ENCODE measurements around the gene ATG14. TPM values are rescaled to one million over a fixed set of nuclear protein-coding genes. Genes with fewer than 3 reads are reported as not detected.
"Not testable (repeated sequence)": the region's sequence is repeated elsewhere in the genome, so short reads cannot be mapped to it uniquely, and the experiment has no call there.

The ATG14 gene
- total RNA-seq, 2 experiments from 2014 or later, result 4.1 to 4.7 TPM

DNA sequence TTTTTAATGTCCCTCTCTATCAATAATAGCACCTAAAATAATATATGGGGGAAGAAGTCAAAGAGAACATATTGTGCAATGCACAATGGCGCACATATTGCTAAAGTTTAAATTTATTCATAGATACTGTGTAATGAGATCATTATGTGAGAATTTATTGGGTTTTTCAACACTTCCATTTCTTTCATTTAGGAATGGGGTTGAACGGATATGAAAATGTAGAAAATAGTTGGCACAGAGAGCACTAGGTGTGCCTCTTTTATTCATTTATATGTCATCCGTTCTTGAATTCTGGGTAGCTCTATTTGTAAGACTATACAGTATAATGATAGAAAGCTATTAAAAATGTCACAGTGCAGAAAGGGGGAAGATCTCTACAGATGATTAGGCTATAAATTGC lies 63.9 kb downstream of the ATG14 start:
- intact Hi-C loops (cut with micrococcal nuclease; ENCODE audit: unreplicated experiment), result no loop called here
- no TSS peak for BruUV-seq (replicated peaks)
- ChIA-PET POLR2A (interaction anchor here (0.9 to 1.4 kb wide), 3 partner anchors 13 to 697 kb away, joined by 3 to 4 read pairs (median 3); no protein-coding TSS in a partner anchor), CTCF (ENCODE audit: unreplicated experiment) (no interaction called here)
- H3K4me3 ChIP-seq (ENCODE audit: low read depth, low read length, poor library complexity, severe bottlenecking), result no peak overlapping the region
- TF ChIP-seq EZH2phosphoT487 (IDR thresholded peaks at IDR 0.05; ENCODE audit: borderline replicate concordance, low read depth, low read length), result no peak
- TF ChIP-seq, protein P1, sequence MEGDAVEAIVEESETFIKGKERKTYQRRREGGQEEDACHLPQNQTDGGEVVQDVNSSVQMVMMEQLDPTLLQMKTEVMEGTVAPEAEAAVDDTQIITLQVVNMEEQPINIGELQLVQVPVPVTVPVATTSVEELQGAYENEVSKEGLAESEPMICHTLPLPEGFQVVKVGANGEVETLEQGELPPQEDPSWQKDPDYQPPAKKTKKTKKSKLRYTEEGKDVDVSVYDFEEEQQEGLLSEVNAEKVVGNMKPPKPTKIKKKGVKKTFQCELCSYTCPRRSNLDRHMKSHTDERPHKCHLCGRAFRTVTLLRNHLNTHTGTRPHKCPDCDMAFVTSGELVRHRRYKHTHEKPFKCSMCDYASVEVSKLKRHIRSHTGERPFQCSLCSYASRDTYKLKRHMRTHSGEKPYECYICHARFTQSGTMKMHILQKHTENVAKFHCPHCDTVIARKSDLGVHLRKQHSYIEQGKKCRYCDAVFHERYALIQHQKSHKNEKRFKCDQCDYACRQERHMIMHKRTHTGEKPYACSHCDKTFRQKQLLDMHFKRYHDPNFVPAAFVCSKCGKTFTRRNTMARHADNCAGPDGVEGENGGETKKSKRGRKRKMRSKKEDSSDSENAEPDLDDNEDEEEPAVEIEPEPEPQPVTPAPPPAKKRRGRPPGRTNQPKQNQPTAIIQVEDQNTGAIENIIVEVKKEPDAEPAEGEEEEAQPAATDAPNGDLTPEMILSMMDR (conservative IDR thresholded peaks at IDR 0.05; ENCODE audit: low read length), result no peak
- H3K4me2 ChIP-seq (ENCODE audit: low read length), result no peak overlapping the region
- peaks cover 5% of the 10 kb centered on the region; the same call in 1 of the 2 replicates for H4K20me1 ChIP-seq (ENCODE audit: insufficient read depth, low read length)
- H3K79me2 ChIP-seq (ENCODE audit: insufficient read depth, low read depth, low read length), result peaks cover 7% of the 10 kb centered on the region; the same call in 1 of the 2 replicates
- peaks cover 25% of the 10 kb centered on the region for H3K36me3 ChIP-seq (ENCODE audit: insufficient read depth, low read length)
- no peaks in the 10 kb centered on the region for H3K9me3 ChIP-seq (ENCODE audit: low read length)
- no peak for DNase-seq (ENCODE audit: low spot score)
- no peak overlapping the region for H3K27ac ChIP-seq (ENCODE audit: low read depth, low read length, poor library complexity, severe bottlenecking)
- no peaks in the 10 kb centered on the region for H3K9me2 ChIP-seq (ENCODE audit: insufficient read depth, low read length)
- H3K4me1 ChIP-seq (ENCODE audit: insufficient read depth, low read length, poor library complexity, severe bottlenecking), result peaks cover 17% of the 10 kb centered on the region
- no peak overlapping the region for H2AFZ ChIP-seq (ENCODE audit: low read length)

DNA sequence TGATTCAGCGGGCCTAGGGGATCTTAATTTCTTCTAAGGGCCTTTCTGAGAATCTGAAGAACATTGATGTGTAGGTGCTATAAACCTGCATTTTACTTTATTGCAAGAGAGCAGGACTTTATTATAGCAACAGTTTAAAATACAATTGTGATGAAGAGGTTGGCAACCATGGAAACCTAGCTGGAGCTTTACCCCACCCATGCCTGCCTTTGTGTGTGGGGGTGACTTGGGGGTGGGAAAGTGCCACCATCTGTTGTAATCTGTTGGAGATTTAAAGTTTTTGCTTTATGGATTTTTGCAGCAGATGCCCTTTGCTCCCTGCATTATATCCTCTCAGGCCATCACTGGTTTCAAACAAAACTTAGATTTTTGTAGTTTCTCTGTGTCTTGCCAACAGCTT lies 64.6 kb downstream of the ATG14 start:
- TF ChIP-seq EZH2phosphoT487 (IDR thresholded peaks at IDR 0.05; ENCODE audit: borderline replicate concordance, low read depth, low read length), result no peak
- TF ChIP-seq, protein P1 (conservative IDR thresholded peaks at IDR 0.05; ENCODE audit: low read length), result no peak
- Histone ChIP-seq H3K9me2 (ENCODE audit: insufficient read depth, low read length) (no peaks in the 10 kb centered on the region), H3K4me1 (ENCODE audit: insufficient read depth, low read length, poor library complexity, severe bottlenecking) (peaks cover 17% of the 10 kb centered on the region), H3K4me2 (ENCODE audit: low read length) (no peak overlapping the region), H4K20me1 (ENCODE audit: insufficient read depth, low read length) (peaks cover 5% of the 10 kb centered on the region; the same call in 1 of the 2 replicates), H3K79me2 (ENCODE audit: insufficient read depth, low read depth, low read length) (peaks cover 7% of the 10 kb centered on the region; the same call in 1 of the 2 replicates), H3K36me3 (ENCODE audit: insufficient read depth, low read length) (peaks cover 19% of the 10 kb centered on the region), H3K4me3 (ENCODE audit: low read depth, low read length, poor library complexity, severe bottlenecking) (no peak overlapping the region), H3K27ac (ENCODE audit: low read depth, low read length, poor library complexity, severe bottlenecking) (no peak overlapping the region), H2AFZ (ENCODE audit: low read length) (no peak overlapping the region), H3K9me3 (ENCODE audit: low read length) (no peaks in the 10 kb centered on the region)
- no peak for DNase-seq (ENCODE audit: low spot score)
- POLR2A ChIA-PET, result interaction anchor here (0.7 to 1.4 kb wide), 3 partner anchors 30 to 64 kb away, joined by 3 to 4 read pairs (median 3); no protein-coding TSS in a partner anchor
- CTCF ChIA-PET (ENCODE audit: unreplicated experiment), result no interaction called here
- no TSS peak for BruUV-seq (replicated peaks)
- intact Hi-C loops (cut with micrococcal nuclease; ENCODE audit: unreplicated experiment), result no loop called here

DNA sequence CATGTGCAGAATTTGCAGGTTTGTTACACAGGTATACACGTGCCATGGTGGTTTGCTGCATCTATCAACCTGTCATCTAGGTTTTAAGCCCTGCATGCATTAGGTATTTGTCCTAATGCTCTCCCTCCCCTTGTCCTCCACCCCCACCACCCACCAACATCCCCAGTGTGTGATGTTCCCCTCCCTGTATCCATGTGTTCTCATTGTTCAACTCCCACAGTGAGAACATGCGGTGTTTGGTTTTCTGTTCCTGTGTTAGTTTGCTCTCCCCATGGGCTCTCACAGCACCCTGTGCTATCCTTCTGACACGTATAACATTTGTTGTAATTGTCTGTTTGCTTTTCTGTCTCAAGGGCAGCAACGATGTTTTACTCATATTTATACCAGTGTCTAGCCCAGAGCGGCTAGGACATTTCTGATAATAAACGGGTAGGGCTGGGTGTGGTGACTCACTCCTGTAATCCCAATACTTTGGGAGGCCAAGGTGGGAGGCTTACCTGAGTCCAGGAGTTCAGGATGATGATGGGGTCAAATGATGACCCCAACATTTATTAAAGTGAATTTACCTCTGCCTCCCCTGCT lies 67.0 kb downstream of the ATG14 start:
- H3K9me2 ChIP-seq (ENCODE audit: insufficient read depth, low read length); H3K36me3 ChIP-seq (ENCODE audit: insufficient read depth, low read length); H2AFZ ChIP-seq (ENCODE audit: low read length); H3K27ac ChIP-seq (ENCODE audit: low read depth, low read length, poor library complexity, severe bottlenecking); BruUV-seq (replicated peaks); intact Hi-C loops (cut with micrococcal nuclease; ENCODE audit: unreplicated experiment); H3K4me3 ChIP-seq (ENCODE audit: low read depth, low read length, poor library complexity, severe bottlenecking); DNase-seq (ENCODE audit: low spot score); POLR2A ChIA-PET; H3K79me2 ChIP-seq (ENCODE audit: insufficient read depth, low read depth, low read length); H3K9me3 ChIP-seq (ENCODE audit: low read length); H3K4me2 ChIP-seq (ENCODE audit: low read length); CTCF ChIA-PET (ENCODE audit: unreplicated experiment); H4K20me1 ChIP-seq (ENCODE audit: insufficient read depth, low read length): not testable (repeated sequence)
- H3K4me1 ChIP-seq (ENCODE audit: insufficient read depth, low read length, poor library complexity, severe bottlenecking), result peaks cover 14% of the 10 kb centered on the region

Measured in OCI-LY7 (cell line).